ENCODE measurements around the gene TLR4. TPM values are rescaled to one million over a fixed set of nuclear protein-coding genes. Genes with fewer than 3 reads are reported as not detected.

The TLR4 gene
- total RNA-seq, 2 experiments from 2014 or later: 4.4 to 10.4 TPM

- Histone ChIP-seq H3K4me3 (ENCODE audit: low read depth, low read length, poor library complexity, severe bottlenecking) (no peak overlapping the region), H3K79me2 (ENCODE audit: insufficient read depth, low read depth, low read length) (no peaks in the 10 kb centered on the region), H3K4me2 (ENCODE audit: low read length) (no peak overlapping the region), H3K9me3 (ENCODE audit: low read length) (no peaks in the 10 kb centered on the region), H3K9me2 (ENCODE audit: insufficient read depth, low read length) (no peaks in the 10 kb centered on the region), H3K27ac (ENCODE audit: low read depth, low read length, poor library complexity, severe bottlenecking) (no peak overlapping the region), H2AFZ (ENCODE audit: low read length) (no peak overlapping the region), H4K20me1 (ENCODE audit: insufficient read depth, low read length) (no peaks in the 10 kb centered on the region), H3K4me1 (ENCODE audit: insufficient read depth, low read length, poor library complexity, severe bottlenecking) (no peaks in the 10 kb centered on the region), H3K36me3 (ENCODE audit: insufficient read depth, low read length) (no peaks in the 10 kb centered on the region)
- intact Hi-C loops (cut with micrococcal nuclease; ENCODE audit: unreplicated experiment): no loop called here
- ChIA-PET POLR2A (no interaction called here), CTCF (ENCODE audit: unreplicated experiment) (no interaction called here)
- no peak for TF ChIP-seq CTCF (conservative IDR thresholded peaks at IDR 0.05; ENCODE audit: low read length)
- no peak for TF ChIP-seq EZH2phosphoT487 (IDR thresholded peaks at IDR 0.05; ENCODE audit: borderline replicate concordance, low read depth, low read length)
- BruUV-seq (replicated peaks): no TSS peak
- DNase-seq (ENCODE audit: low spot score): no peak
Measured at GRCh38 chr9:117671468-117671867, 32.7 kb upstream of the TLR4 start.

GRCh38 chr9:117672369-117672768 is 31.8 kb upstream of the TLR4 start:
- H3K79me2 ChIP-seq (ENCODE audit: insufficient read depth, low read depth, low read length): no peaks in the 10 kb centered on the region
- no peak for DNase-seq (ENCODE audit: low spot score)
- ChIA-PET POLR2A (no interaction called here), CTCF (ENCODE audit: unreplicated experiment) (no interaction called here)
- no peaks in the 10 kb centered on the region for H3K9me3 ChIP-seq (ENCODE audit: low read length)
- TF ChIP-seq EZH2phosphoT487 (IDR thresholded peaks at IDR 0.05; ENCODE audit: borderline replicate concordance, low read depth, low read length): no peak
- no peak for TF ChIP-seq CTCF (conservative IDR thresholded peaks at IDR 0.05; ENCODE audit: low read length)
- H3K4me3 ChIP-seq (ENCODE audit: low read depth, low read length, poor library complexity, severe bottlenecking): no peak overlapping the region
- H3K9me2 ChIP-seq (ENCODE audit: insufficient read depth, low read length): no peaks in the 10 kb centered on the region
- intact Hi-C loops (cut with micrococcal nuclease; ENCODE audit: unreplicated experiment): no loop called here
- no peak overlapping the region for H2AFZ ChIP-seq (ENCODE audit: low read length)
- no peaks in the 10 kb centered on the region for H3K36me3 ChIP-seq (ENCODE audit: insufficient read depth, low read length)
- H3K4me1 ChIP-seq (ENCODE audit: insufficient read depth, low read length, poor library complexity, severe bottlenecking): peaks cover 3% of the 10 kb centered on the region
- H3K27ac ChIP-seq (ENCODE audit: low read depth, low read length, poor library complexity, severe bottlenecking): no peak overlapping the region
- no TSS peak for BruUV-seq (replicated peaks)
- H3K4me2 ChIP-seq (ENCODE audit: low read length): no peak overlapping the region
- no peaks in the 10 kb centered on the region for H4K20me1 ChIP-seq (ENCODE audit: insufficient read depth, low read length)

- H3K79me2 ChIP-seq (ENCODE audit: insufficient read depth, low read depth, low read length): no peaks in the 10 kb centered on the region
- intact Hi-C loops (cut with micrococcal nuclease; ENCODE audit: unreplicated experiment): no loop called here
- no peaks in the 10 kb centered on the region for H3K9me3 ChIP-seq (ENCODE audit: low read length)
- no peak for DNase-seq (ENCODE audit: low spot score)
- no TSS peak for BruUV-seq (replicated peaks)
- H3K36me3 ChIP-seq (ENCODE audit: insufficient read depth, low read length): no peaks in the 10 kb centered on the region
- ChIA-PET CTCF (ENCODE audit: unreplicated experiment) (no interaction called here), POLR2A (interaction anchor here (0.6 to 0.9 kb wide), 2 partner anchors 25 to 33 kb away, joined by 3 to 4 read pairs; no protein-coding TSS in a partner anchor)
- no peak overlapping the region for H3K4me3 ChIP-seq (ENCODE audit: low read depth, low read length, poor library complexity, severe bottlenecking)
- no peak overlapping the region for H3K27ac ChIP-seq (ENCODE audit: low read depth, low read length, poor library complexity, severe bottlenecking)
- peak overlapping the region; percentile 21; the same call in 1 of the 2 replicates for H3K4me2 ChIP-seq (ENCODE audit: low read length)
- peaks cover 11% of the 10 kb centered on the region for H3K4me1 ChIP-seq (ENCODE audit: insufficient read depth, low read length, poor library complexity, severe bottlenecking)
- H2AFZ ChIP-seq (ENCODE audit: low read length): no peak overlapping the region
- H4K20me1 ChIP-seq (ENCODE audit: insufficient read depth, low read length): no peaks in the 10 kb centered on the region
- TF ChIP-seq CTCF (conservative IDR thresholded peaks at IDR 0.05; ENCODE audit: low read length): no peak
- no peaks in the 10 kb centered on the region for H3K9me2 ChIP-seq (ENCODE audit: insufficient read depth, low read length)
Measured at GRCh38 chr9:117677572-117677971, 26.6 kb upstream of the TLR4 start.
